Testis (tissue), 2 donors: ENCODE results near the gene TENT5C.

Experiments used
- CTCF ChIP-seq, 3 experiments: fragments of 450-650 bp in 2 of 3; fragments of 200-600 bp in 1 of 3; sonication (generic) in 1 of 3; IDR thresholded peaks; one replicate each; pipeline ENCODE4 v1.5.1; 2016 to 2019; ENCODE audit warnings: antibody characterized with exemption in 3 of 3, mild to moderate bottlenecking in 2 of 3, moderate library complexity in 1 of 3
- POLR2A ChIP-seq: fragments of 450-650 bp; IDR thresholded peaks from one replicate; pipeline ENCODE4 v1.6.1; 2017; ENCODE audit warnings: antibody characterized with exemption, mild to moderate bottlenecking, moderate library complexity

GRCh38 chr1:117575586-117576225, 30.1 kb upstream of the TENT5C start:
- no peak for TF ChIP-seq CTCF (IDR thresholded peaks at IDR 0.05)
- no peak for TF ChIP-seq POLR2A
